ENCODE data around the gene ARHGAP6.

The ARHGAP6 gene

DNA sequence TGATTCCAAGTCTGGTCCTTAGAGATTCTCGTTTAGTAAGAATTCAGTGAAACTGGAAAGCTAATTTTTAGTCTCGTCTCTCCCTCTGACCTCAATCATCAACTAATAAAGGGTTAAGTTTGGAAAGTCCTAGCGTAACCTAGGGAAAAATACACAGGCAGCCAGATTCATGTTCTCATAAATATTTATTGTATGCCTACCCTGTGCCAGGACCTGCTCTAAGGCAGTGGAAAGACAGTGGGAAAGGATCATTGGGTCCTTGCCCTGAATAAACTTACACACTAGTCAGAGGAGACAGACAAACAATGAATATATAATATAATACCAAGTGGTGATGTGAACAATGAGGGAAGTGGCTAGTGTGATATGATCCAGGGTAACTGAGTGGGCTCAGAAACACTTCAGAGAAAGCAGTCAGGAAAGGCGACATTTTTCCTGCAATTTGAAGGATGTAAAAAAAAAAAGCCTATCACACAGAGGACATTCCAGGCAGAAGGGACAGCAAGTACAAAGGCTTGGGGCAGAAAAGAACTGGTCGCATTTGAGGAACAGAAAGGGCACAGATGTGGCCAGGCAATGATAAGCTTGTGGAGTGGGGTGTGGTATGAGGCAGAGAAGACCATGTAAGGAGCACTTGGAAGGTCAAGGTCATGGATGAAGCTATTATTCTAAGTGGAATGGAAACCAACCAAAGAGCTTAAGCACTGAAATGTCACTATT is 243.8 kb downstream of the ARHGAP6 start:
- DNase-seq = no peak

DNA sequence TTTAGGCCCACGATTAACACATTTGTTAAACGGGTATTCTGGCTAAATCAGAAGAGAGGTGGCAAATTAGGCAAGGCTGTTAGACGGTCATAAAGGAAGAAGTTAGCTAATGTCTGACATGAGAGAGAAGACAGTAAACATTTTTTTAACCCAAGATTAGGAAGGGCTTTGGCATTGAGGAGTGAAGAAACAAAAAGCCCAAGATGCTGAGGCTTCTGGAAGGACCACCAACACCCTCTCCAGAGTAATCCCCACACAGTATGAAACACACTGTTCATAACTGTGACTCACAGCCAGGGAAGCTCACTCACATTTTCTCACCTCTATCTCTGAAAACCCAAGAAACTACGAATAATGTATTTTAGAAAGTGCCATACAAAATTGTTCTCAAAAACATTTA is 244.9 kb downstream of the ARHGAP6 start:
- DNase-seq = no peak

DNA sequence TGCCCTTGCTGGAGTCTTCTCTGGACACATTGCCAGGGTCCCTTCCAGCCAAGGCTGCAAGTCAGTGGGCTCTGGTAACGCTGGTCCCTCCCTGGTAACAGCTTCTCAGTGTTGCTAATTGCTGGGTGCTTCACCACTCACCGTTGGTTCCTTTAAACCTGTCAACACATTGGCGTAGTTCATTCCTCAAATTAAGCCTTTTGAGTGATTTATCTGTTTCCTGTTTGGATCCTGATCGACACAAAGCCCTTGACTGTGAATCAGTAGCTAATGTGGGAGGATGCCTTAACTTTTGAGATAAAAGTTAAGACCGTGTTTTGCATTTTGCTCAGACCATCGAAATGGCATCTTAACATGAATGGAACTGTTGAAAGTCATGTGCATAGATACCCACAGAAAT is 246.6 kb downstream of the ARHGAP6 start:
- DNase-seq = no peak

DNA sequence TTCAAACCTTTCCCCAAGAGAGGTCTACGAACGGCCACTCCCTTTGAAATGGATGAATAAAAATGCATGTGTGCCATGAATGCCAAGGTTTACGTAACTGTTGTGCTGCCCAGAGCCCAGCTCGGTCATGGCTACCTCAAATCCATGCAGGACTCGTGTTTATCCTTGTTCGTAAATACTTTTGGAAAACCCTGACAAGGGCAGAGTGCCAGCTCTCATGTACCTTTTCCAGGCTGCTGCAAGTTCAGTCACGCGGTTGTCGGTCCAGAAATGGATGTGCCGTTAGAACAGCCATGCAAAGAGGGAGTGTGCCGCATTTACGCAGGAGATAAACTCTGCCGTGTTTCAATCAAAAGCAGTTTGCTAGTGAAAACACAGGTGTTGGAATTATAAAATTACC is 249.1 kb downstream of the ARHGAP6 start:
- DNase-seq = no peak

DNA sequence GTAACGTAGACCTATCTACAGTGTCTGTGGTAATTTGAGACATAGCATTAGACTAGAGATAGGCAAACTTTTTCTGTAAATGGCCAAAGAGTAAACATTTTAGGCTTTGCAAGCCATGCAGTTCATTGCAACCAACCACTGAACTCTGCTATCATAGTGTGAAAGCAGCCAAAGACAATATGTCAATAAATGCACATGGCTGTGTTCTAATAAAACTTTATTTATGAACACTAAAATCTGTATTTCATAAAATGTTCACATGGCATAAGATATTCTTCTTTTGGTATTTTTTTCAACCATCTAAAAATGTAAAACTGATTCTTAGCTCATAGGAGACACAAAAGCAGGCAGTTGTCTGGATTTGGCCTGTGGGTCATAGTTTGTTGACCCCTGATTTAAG is 251.6 kb downstream of the ARHGAP6 start:
- no peak for DNase-seq

DNA sequence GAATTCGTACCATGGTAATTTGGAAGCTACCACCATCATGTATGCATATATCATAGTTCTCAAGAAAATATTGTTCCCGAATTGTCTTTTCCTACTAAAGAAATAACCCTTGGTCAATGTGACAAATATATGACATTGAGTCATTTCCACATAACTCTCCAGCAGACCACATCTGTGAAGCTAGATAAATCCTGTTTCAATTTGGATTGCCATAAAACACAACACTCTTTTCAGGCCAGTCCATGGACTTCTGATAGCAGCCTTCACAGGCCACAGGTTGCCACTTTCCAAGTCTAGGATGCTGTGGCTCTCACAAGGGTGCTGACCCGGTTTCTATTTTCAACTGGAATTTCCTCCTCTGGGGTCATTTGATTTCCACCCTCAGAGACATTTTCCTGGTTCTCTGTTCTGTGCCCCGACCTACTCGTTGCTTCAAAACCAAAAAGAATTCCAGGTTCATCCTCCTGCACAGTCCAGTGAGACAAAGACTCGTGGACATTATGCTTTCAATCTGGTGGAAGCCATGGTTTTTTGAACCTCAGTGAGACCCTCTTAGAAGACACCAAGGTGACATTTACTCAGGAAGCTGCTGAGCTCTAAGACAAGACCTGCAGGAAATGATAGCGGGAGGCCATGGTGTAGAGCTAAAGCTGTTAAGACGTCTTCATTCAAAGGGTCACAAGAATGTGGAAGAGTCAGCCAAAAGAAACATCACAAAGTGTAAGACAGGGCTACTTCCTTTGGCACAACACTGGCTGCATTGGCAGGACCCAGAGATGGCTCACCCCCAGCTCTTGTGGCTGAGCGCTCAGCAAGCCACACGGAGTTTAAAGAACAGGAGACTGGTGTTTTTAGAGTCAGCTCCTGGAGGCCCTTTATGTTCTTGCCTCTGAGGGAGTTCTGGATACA is 252.8 kb downstream of the ARHGAP6 start:
- no peak for DNase-seq

DNA sequence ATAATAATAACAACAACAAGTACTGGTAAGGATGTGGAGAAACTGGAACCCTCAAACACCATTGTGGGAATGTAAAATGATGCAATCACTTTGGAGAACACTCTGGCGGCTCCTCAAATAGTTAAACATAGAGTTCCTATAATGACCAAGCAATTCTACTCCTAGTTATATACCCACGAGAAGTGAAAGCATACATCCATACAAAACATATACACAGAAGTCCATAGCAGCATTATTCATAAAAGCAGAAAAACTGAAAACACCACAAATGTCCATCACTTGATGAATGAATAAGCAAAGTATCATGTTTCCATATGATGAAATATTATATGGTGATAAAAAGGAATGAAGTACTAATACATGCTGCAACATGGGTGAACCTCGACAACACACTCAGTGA is 255.8 kb downstream of the ARHGAP6 start:
- no peak for DNase-seq

DNA sequence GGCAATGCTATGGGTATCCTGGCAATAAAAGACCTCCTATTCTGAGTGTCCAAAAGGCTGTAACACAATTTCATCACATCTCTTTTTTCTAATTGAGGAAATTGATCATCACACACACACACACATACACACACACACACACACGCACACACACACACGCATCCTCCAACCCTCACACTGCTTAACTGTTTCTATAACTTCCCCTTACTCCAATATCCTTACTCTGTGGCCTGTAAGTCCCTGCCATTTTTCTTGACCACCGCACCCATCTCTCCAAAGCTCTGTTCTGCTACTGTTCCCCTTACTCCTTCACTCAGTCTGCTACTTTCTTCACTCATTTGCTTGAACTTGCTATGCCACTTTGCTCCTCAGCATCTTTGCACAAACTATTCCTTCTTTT is 256.9 kb downstream of the ARHGAP6 start:
- DNase-seq = no peak

DNA sequence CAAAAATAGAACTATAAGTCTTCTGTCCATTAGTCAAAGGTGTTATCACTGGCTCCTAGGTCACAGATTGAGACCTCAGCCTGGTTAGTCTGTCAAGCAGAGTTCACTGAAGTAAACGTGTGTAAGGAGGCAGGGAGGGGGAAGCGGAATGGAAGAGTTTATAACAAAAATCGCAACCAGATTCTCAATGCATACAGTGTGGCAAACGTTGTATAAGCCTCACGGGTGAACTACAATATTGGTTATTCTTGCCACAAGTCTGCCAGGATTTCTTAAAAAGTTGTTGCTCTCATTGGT is 257.7 kb downstream of the ARHGAP6 start:
- DNase-seq = no peak

DNA sequence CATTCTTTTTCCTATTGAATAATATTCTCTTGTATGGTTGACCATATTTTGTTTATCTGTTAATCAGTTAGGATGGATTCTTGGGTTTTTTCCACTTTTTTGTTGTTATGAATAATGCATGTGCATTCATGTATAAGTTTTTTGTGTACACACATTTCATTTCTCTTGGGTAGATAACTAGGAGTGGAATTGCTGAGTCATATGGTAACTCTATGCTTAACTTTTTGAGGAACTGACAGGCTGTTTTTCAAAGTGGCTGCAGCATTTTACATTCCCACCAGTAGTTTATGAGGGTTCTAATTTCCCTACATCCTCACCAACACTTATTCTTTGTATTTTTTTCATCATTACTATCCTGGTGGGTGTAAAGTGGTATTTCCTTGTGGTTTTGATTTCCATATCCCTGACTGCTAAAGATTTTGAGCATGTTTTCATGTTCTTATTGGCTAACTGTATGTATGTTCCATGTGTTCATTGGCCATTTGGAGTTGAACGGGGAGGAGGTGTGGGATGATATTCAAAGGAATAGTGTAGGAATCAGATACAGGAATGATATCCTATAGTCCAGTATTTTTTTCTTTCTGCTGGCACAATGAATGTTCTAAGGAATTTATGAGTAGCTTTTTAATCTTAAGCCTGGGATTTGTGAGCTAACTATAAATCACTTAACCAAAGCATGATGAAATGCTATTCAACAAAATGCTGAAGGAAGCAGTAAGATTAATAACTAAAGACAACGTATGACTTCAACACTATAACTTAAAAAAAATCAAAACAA is 258.2 kb downstream of the ARHGAP6 start:
- DNase-seq = no peak

DNA sequence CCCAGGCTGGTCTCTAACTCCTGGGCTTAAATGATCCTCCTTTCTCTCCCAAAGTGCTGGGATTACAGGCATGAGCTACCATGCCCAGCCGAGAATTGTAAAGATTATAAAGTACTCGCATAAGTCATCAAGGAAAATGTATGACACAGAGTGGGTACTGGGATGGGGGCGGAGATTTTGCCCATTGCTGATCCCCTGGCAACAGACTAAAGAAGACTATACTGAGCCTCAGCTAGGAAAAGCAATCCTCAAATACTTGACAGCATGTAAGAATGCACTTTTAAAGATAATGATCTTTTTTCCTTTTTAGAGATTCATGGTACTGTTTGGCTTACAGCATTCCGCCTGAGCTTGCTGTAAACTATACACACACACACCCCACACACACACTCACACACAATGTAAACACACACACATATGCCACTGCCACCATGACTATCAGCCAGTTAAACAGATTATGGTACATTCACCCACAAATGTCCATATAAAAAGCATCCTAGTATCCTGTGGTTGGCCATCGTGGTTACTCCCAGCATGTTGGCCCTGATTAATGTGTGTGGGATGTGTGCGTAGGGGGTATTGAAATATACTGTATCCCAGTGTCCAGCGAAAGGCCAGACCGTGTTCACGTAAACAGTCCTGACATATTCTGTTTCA is 259.5 kb downstream of the ARHGAP6 start:
- no peak for DNase-seq

DNA sequence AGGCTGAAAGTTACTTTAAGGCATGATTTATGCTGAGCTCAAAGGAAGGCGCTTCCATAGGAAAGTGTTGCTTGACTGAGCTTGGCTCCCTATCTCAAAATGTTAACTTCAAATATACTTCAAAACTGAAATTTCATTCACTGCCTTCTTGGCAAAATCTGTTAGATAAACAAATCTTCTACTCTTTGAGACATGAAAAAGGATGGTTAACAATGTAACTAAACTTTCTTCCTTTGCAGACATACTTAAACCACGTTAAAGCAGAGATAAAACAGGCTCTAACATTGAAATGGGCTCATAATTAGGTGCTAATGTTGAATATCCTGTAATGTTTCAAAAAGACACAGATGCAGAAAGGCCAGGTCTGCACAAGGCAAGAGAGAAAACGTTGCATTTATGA is 262.1 kb downstream of the ARHGAP6 start:
- no peak for DNase-seq

DNA sequence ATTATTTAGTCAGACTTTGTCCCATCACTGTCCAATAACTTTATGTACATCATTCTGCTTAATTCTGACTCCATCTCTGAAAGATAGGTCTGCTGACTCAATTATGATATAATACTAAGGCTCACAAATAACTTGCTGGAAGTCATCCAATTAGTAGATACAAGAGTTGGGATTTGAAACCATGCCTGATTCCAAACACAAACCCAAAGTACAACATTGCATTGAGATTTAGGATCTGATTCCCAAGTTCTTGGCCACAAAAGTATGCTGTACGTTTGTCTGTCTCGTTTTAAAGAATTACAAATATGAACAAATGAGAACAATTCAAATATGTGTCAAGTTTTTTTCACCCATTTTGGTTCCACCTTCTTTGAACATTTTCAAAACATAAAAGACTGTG is 263.8 kb downstream of the ARHGAP6 start:
- DNase-seq = no peak

DNA sequence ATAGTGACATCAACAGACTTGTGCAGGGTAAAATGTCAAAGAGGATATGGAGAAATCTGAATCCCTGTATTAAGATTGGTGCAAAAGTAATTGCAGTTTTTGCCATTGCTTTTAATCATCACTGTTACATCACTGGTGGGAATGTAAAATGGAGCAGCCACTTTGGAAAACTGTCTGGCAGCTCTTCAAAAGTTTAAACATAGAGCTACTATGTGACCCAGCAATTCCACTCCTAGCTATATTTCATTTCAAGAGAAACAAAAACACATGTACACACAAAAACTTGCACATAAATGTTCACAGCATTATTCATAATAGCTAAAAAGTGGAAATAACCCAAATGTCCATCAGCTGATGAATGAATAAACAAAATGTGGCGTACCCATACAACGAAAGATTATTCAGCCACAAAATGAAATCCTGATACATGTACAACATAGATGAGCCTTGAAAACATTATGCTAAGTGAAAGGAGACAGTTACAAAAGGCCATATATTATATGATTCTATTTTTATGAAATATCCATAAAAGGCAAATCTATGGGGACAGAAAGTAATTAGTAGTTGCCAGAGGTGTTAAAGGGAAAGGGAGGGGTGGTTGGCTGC is 266.1 kb downstream of the ARHGAP6 start:
- DNase-seq = no peak

DNA sequence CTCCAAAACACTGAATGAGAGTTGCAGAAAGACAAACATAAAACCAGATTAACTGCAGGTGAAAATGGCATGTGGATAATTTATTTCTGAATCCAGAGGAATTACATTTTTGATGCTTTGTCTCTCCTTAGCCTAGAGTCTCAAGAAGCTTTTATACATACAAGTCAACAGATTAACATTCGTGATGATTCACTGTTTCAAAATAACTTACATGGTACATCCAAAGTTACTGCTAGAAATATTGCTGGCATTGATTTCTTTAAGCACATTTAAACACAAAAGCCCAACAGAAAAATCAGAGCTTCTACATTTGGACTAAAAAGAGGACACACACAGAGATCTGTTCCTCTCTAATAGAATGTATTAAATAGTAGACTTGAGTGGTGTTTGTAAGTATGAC is 266.9 kb downstream of the ARHGAP6 start:
- DNase-seq = no peak

DNA sequence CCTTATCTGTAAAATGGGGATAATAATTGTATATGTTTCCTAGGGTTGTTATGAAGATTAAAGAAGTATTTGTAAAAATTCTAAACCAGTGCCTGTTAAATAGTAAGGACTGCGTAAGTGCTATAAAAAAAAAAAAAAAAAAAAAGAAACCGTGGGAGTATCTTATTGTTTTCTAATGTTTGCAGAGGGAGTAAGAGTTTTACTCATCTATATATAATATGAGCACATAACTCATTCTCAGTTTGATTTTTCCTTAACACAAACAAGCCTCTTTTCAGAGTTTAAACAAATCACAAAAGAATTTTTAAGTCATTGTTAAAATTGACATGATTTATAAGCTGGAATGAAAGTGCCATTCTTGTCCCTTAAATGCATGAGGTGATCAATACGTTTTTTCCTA is 267.6 kb downstream of the ARHGAP6 start:
- DNase-seq = no peak

DNA sequence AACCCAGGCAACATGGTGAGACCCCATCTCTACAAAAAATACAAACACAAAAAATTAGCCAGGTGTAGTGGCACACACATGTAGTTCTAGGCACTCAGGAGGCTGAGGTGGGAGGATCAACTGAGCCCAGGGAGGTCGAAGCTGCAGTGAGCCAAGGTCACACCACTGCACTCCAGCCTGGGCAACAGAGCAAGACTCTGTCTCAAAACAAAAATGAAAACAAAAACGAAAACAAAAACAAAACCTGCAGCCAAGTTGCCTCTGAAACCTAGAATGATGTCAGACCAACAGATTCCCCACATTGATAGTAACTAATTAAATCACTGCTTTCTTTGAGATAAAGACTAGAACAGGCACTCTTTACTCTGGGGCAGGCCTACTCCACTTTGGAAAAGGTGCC is 268.0 kb downstream of the ARHGAP6 start:
- DNase-seq = no peak

DNA sequence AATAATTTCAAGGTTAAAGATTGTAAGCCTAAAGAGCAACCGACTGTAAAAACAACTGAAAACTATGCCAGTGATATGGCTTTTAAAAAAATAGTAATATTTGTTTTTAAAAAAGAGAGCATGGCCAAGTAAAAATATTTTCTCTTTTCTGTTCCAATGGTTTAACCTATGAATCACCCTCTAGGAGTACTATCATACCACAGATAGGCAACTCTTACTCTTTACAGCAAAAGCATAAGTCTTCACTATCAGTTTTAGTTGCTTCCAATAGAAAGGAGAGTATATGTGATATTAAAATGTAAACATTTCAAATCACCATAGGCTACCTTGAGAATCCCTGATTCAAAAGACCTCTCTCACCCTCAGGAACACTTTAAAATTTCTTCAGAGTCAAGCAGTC is 269.9 kb downstream of the ARHGAP6 start:
- no peak for DNase-seq

DNA sequence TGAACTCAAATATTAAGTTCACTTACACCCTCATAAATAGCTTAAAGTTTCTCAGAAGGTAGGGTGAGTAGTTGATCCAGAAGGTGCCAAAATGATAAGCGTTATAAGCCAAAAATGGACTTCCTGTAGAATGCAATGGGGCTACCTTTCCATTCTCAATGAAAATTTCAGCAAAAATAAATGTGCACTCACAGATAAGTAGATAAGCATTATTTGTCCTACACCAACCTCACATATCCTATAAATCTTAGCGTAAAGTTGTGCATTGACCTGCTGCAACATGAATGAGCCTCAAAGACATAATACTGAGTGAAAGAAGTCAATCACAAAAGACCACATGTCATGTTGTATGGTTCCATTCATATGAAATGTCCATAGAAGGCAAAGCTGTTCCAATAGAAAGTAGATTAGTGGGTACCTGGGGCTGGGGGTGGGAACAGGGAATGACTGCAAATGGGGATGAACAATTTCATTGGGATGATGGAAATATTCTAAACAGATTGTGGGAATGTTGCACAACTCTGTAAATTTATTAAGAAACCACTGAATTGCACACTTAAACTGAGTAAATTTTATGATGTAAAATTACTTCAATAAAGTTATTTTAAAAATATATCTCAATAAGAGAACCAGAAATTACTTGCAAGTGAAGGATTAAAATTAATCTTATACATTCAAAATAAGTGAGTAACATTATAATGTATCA is 271.6 kb downstream of the ARHGAP6 start:
- no peak for DNase-seq

DNA sequence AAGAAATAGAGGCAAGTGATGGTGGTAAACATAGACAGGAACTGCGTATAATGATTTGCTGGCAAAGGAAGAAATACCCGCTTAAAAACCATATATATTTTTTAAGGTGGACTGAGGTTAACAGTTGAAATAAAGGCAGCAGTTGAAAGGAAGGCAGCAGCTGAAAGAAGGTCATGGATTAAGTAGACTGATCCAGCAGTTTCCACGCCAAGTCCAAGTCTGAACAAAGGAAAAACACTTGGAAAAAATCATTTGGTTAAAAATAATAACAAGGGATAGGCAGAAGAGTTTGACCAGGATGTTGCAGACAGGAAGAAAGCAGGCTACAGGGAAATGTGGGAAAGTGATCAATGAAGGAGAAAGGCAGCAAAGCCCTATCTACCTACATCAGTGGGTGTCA is 278.9 kb downstream of the ARHGAP6 start:
- DNase-seq = no peak

DNA sequence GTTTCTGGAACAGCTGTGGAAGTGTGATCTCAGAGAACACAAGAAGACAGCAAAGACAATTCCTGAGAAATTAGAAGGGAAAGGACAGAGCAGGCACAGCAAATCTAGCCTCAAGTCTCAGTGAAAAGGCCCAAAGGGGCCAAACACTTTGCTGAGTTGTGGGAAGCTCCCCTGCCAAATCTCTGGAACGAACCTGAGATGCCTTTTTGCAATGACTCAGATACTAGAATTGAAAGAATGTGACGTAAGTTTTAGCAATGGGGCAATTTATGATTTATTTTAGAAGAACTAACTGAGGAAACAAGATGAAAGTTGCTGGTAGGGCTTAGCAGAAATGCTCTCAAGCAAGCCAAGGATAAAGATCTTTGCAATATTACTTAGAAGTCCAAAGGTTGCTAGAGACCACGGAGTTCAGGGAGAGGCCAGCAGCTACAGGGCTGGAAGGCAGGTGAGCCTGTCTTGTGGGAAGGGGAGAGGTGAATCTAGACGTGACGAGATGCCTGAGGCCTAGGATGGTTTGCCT is 279.7 kb downstream of the ARHGAP6 start:
- no peak for DNase-seq

DNA sequence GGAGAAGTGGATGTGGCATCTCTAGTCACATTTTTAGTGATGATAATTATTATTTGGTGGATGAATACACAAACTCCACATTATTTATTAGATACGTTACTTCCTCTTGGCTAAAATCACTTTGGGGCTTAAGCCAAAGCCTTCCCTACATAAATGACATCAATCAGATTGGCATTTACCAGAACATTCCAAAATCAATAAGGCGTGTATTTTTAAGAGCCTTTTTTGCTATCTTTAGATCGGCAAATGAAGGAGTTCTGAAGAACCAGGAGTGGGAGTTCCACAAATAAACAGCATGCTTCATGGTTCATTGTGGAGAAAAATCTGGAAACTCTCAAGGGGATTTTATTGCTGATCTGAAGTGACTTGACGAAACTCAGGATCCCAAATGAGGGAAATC is 282.8 kb downstream of the ARHGAP6 start:
- no peak for DNase-seq
